ENCODE measurements around the gene UQCC3. TPM values are rescaled to one million over a fixed set of nuclear protein-coding genes. Genes with fewer than 3 reads are reported as not detected.
A peak's percentile ranks its signal among the peaks of the same experiment; 100 is the strongest.

UQCC3 gene
- total and polyA plus RNA-seq, 2 of the 13 experiments (the other 11 are each of a cell fraction or from before 2014, with no cell fraction given), result 7.7 to 16.0 TPM

DNA sequence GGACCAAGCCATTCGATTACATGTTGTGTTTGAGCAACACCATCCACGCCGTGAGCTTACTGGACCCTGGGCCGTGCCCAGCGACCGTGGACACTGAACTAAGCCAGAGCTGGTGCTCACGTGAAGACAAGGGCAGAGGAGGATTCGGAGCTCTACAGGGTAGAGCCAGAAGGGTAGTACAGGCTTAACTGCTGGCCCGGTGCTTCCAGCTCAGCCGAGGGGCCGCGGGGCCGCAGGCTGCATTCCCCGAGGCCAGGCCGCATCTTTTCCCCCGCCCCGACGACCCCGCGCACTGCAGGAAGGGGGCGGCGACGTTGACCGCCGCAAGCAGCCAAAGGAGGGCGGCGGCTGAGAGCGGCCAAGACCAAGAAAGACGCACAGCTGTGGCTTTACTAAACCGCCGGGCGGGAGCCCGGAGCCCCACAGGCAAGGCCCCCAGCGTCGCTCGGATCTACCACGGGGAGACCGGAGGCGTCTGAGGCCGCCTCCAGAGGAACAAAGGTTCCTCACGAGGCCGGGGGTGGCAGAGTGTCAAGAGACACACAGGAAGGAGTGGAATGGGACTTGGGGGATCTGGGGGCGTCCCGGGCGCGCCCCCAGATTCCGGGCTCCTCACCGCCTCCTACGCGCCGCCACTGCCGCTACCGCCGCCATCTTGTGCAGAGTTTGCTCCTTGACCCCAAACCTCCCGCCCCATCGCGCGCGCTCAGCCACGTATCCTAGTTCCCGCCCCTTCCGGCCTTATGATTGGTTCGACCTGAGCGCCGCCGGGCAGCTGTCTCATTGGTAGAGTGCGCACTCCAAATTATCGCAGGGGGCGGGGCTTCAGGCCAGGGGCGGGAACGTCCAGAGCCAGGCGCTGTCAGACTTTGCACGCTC is 25.3 kb upstream of the UQCC3 start, which contains the start of gene GANAB (continued):
- TF ChIP-seq PPARG (CRISPR knock-in tag; conservative IDR thresholded peaks at IDR 0.05) (no peak), ZNF563 (CRISPR knock-in tag; IDR thresholded peaks at IDR 0.05) (peak; percentile 89), KLF15 (CRISPR knock-in tag; IDR thresholded peaks at IDR 0.05; ENCODE audit: borderline replicate concordance) (no peak; the same call in 1 of the 2 replicates), CEBPB (IDR thresholded peaks at IDR 0.05; ENCODE audit: borderline replicate concordance, low read depth, low read length) (no peak), PAX8 (CRISPR knock-in tag; IDR thresholded peaks at IDR 0.05; ENCODE audit: borderline replicate concordance) (no peak), POLR2A (IDR thresholded peaks at IDR 0.05; ENCODE audit: insufficient read depth in 1 of 2, low read depth in 2 of 2, low read length in 2 of 2) (peak; percentile 92 to 95), ZNF207 (IDR thresholded peaks at IDR 0.05; ENCODE audit: borderline replicate concordance) (no peak), TFE3 (CRISPR knock-in tag; IDR thresholded peaks at IDR 0.05) (0 out of 2 replicates have a peak, but pooled peaks have one; percentile 24), SSRP1 (CRISPR knock-in tag; IDR thresholded peaks at IDR 0.05) (peak; percentile 22; the same call in 1 of the 2 replicates), FOXA3 (CRISPR knock-in tag; IDR thresholded peaks at IDR 0.05) (0 out of 2 replicates have a peak, but pooled peaks have one; percentile 19), HNF4G (IDR thresholded peaks at IDR 0.05; ENCODE audit: borderline replicate concordance, low read depth, low read length) (peak; percentile 57; the same call in 1 of the 2 replicates), HNF4G (CRISPR knock-in tag; IDR thresholded peaks at IDR 0.05; ENCODE audit: borderline replicate concordance, low read depth) (peak; percentile 25; the same call in 1 of the 2 replicates), SUZ12 (IDR thresholded peaks at IDR 0.05; ENCODE audit: low read depth, low read length) (no peak), CREBL2 (CRISPR knock-in tag; IDR thresholded peaks at IDR 0.05; ENCODE audit: borderline replicate concordance) (no peak), RBM22 (optimal IDR thresholded peaks at IDR 0.05; ENCODE audit: low read length) (peak; percentile 69), MTERF4 (CRISPR knock-in tag; IDR thresholded peaks at IDR 0.05) (no peak), LRRFIP1 (CRISPR knock-in tag; conservative IDR thresholded peaks at IDR 0.05) (no peak), ELF4 (CRISPR knock-in tag; IDR thresholded peaks at IDR 0.05; ENCODE audit: borderline replicate concordance) (no peak)
- TF ChIP-seq, protein P1, sequence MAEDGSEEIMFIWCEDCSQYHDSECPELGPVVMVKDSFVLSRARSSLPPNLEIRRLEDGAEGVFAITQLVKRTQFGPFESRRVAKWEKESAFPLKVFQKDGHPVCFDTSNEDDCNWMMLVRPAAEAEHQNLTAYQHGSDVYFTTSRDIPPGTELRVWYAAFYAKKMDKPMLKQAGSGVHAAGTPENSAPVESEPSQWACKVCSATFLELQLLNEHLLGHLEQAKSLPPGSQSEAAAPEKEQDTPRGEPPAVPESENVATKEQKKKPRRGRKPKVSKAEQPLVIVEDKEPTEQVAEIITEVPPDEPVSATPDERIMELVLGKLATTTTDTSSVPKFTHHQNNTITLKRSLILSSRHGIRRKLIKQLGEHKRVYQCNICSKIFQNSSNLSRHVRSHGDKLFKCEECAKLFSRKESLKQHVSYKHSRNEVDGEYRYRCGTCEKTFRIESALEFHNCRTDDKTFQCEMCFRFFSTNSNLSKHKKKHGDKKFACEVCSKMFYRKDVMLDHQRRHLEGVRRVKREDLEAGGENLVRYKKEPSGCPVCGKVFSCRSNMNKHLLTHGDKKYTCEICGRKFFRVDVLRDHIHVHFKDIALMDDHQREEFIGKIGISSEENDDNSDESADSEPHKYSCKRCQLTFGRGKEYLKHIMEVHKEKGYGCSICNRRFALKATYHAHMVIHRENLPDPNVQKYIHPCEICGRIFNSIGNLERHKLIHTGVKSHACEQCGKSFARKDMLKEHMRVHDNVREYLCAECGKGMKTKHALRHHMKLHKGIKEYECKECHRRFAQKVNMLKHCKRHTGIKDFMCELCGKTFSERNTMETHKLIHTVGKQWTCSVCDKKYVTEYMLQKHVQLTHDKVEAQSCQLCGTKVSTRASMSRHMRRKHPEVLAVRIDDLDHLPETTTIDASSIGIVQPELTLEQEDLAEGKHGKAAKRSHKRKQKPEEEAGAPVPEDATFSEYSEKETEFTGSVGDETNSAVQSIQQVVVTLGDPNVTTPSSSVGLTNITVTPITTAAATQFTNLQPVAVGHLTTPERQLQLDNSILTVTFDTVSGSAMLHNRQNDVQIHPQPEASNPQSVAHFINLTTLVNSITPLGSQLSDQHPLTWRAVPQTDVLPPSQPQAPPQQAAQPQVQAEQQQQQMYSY (CRISPR knock-in tag; IDR thresholded peaks at IDR 0.05), result peak; percentile 87
